Right lobe of liver (tissue), 6 donors: Measurements from ENCODE around the gene DNM3. TPM values are rescaled to one million over a fixed set of nuclear protein-coding genes. Genes with fewer than 3 reads are reported as not detected.

Experiments used
- ATAC-seq, 4 donors: fragments of 200-7000 bp; cut with Tn5 transposase; one replicate each; pipeline ENCODE4 v1.9.1; 2020; ENCODE audit warnings: mild to moderate bottlenecking in 4 of 4, moderate library complexity in 4 of 4
- DNase-seq, 3 donors: peaks; one replicate each; pipeline ENCODE4 v3.0.0-alpha.2; 2020
- H3K27ac ChIP-seq, 3 donors: fragments of 200-600 bp; one replicate each; pipeline ENCODE4 v1.8.0; 2022
- H3K27me3 ChIP-seq, 2 donors: fragments of 200-600 bp; one replicate each; pipeline ENCODE4 v1.8.0; 2022
- H3K36me3 ChIP-seq, 4 donors: fragments of 200-600 bp; sonication (generic) in 1 of 4; one replicate each; pipeline versions ENCODE4 v1.5.1 to v1.8.0; 2017 to 2022; ENCODE audit warnings: control low read depth in 1 of 4
- H3K4me1 ChIP-seq, 4 donors: fragments of 200-600 bp; sonication (generic) in 1 of 4; one replicate each; pipeline versions ENCODE4 v1.5.1 to v1.8.0; 2017 to 2022; ENCODE audit warnings: control low read depth in 1 of 4
- H3K4me3 ChIP-seq, 3 donors: fragments of 200-600 bp; one replicate each; pipeline ENCODE4 v1.8.0; 2022
- H3K9me3 ChIP-seq, 4 donors: fragments of 200-600 bp; sonication (generic) in 1 of 4; one replicate each; pipeline versions ENCODE4 v1.5.1 to v1.8.0; 2017 to 2022; ENCODE audit warnings: control low read depth in 1 of 4
- POLR2A ChIP-seq: fragments of 450-650 bp; IDR thresholded peaks from one replicate; pipeline ENCODE4 v1.6.1; 2017; ENCODE audit warnings: antibody characterized with exemption, mild to moderate bottlenecking
- WGBS: methylation state at CpG from one replicate; pipeline ENCODE4 v1.1.6; 2018; ENCODE audit warnings: low coverage, low lambda C conversion rate; ENCODE audit not compliant: insufficient coverage; ENCODE audit errors: missing lambda C conversion rate; 5-methylcytosine and 5-hydroxymethylcytosine counted together
- intact Hi-C, 2 donors: fragments of 100-400 bp; cut with DNase I; formaldehyde crosslinking; loops; one replicate each; pipeline versions ENCODE4 v1.11.2 to v1.14.1; 2022
- total RNA-seq, 6 experiments: library from RNA; depleted of rRNA in 2 of 6; stranded (reverse); fragments of >200 nt in 2 of 6; fragmentation: NEBNext Ultra II Directional in 3 of 6; extraction: Animal tissue kit (Norgen Biotek cat#: 25700) in 3 of 6; gene quantifications; one replicate each; pipeline versions ENCODE4 v1.1.0 to v1.2.4, GENCODE V29; 2016 to 2023
- TF ChIP-seq, protein P1 (sequence below), 4 donors: fragments of 200-600 bp in 3 of 4; fragments of 450-650 bp in 1 of 4; IDR thresholded peaks; one replicate each; pipeline versions ENCODE4 v1.5.1 to v1.8.0; 2016 to 2022; ENCODE audit warnings: antibody characterized with exemption in 4 of 4, mild to moderate bottlenecking in 2 of 4
- donor health status: DM: no; HTN: yes; CAD: no.
- donor health status: DM: no; HTN: no; CAD: no.
- donor health status: DM: no; HTN: no; CAD: no.
- donor health status: DM: no; HTN: yes; CAD: no.
- donor health status: DM: no; HTN: yes; CAD: no.

Gene DNM3
- total RNA-seq, 6 experiments from 2014 or later: 0.29 to 0.92 (median 0.43) TPM

DNA sequence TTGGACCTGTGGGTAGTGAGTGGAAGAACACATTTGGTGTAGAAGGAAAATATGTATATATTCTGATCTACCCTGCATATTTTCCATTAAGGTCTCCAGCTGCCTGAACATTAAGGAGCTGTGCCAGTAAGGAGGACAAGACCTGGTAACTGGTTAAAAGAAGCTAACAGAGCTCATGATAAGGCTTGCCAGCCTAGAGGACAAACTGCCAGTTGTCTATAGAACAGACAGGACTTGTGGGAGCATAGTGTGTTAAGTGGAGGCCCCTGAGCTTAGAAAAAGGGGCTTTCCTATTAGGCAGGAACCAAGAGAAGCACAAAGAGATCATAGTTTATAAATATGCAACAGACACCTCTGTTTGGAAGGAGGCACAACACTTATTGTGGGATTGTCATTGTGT is 23.0 kb downstream of the DNM3 start:
- Histone ChIP-seq H3K4me1 (no peaks in the 10 kb centered on the region), H3K4me3 (no peak overlapping the region), H3K9me3 (no peaks in the 10 kb centered on the region), H3K27ac (no peak overlapping the region), H3K36me3 (no peaks in the 10 kb centered on the region), H3K27me3 (no peaks in the 10 kb centered on the region)
- DNase-seq (no peak), ATAC-seq (no peak)
- intact Hi-C loops: no loop called here
- no peak for TF ChIP-seq POLR2A
- TF ChIP-seq, protein P1, sequence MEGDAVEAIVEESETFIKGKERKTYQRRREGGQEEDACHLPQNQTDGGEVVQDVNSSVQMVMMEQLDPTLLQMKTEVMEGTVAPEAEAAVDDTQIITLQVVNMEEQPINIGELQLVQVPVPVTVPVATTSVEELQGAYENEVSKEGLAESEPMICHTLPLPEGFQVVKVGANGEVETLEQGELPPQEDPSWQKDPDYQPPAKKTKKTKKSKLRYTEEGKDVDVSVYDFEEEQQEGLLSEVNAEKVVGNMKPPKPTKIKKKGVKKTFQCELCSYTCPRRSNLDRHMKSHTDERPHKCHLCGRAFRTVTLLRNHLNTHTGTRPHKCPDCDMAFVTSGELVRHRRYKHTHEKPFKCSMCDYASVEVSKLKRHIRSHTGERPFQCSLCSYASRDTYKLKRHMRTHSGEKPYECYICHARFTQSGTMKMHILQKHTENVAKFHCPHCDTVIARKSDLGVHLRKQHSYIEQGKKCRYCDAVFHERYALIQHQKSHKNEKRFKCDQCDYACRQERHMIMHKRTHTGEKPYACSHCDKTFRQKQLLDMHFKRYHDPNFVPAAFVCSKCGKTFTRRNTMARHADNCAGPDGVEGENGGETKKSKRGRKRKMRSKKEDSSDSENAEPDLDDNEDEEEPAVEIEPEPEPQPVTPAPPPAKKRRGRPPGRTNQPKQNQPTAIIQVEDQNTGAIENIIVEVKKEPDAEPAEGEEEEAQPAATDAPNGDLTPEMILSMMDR (IDR thresholded peaks at IDR 0.05): no peak

DNA sequence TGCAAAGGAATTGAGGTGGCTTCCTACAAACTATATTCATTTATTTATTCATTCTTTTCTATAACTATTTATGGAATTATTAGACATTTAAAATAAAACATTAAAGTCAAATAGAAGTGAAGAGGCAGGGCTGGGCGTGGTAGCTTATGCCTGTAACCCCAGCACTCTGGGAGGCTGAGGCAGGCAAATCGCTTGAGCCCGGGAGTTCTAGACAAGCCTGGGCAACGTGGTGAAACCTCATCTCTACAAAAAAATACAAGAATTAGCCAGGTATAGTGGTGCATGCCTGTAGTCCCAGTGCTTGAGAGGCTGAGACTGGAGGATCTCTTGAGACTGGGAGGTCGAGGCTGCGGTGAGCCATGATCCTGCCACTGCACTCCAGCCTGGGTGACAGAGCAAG is 23.8 kb downstream of the DNM3 start:
- H3K27ac ChIP-seq: no peak overlapping the region
- ATAC-seq (no peak), DNase-seq (no peak)
- 77% methylated on average over 4 of the region's 6 CpGs for WGBS
- no peaks in the 10 kb centered on the region for H3K27me3 ChIP-seq
- H3K9me3 ChIP-seq: no peaks in the 10 kb centered on the region
- H3K4me3 ChIP-seq: no peak overlapping the region
- no peaks in the 10 kb centered on the region for H3K4me1 ChIP-seq
- TF ChIP-seq POLR2A: no peak
- TF ChIP-seq, protein P1 (IDR thresholded peaks at IDR 0.05): no peak
- intact Hi-C loops: no loop called here
- H3K36me3 ChIP-seq: no peaks in the 10 kb centered on the region

DNA sequence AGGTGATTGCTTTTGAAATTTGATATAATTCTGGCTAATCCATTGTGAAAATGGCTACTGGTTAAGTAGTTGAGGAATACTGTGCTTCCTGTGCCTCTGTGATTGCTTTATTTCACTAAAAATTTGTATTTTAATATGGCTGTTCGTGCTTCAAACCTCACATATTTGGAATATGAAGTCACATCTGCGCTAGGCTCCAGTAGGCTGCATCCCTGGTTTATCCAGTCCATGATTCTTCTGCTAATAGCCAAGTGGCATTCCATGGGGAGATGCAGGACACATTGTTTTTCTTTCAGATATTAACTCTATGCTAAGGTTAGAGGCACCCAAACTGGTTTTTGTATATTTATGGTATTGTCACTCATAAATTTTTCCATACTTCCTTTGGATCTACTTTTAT is 25.9 kb downstream of the DNM3 start:
- DNase-seq: no peak
- no peaks in the 10 kb centered on the region for H3K36me3 ChIP-seq
- H3K27ac ChIP-seq: no peak overlapping the region
- H3K9me3 ChIP-seq: no peaks in the 10 kb centered on the region
- H3K27me3 ChIP-seq: no peaks in the 10 kb centered on the region
- no peaks in the 10 kb centered on the region for H3K4me1 ChIP-seq
- H3K4me3 ChIP-seq: no peak overlapping the region
- no peak for ATAC-seq
- WGBS: 27% methylated on average over 2 of the region's 2 CpGs
- intact Hi-C loops: no loop called here
- no peak for TF ChIP-seq POLR2A
- TF ChIP-seq, protein P1 (IDR thresholded peaks at IDR 0.05): no peak

DNA sequence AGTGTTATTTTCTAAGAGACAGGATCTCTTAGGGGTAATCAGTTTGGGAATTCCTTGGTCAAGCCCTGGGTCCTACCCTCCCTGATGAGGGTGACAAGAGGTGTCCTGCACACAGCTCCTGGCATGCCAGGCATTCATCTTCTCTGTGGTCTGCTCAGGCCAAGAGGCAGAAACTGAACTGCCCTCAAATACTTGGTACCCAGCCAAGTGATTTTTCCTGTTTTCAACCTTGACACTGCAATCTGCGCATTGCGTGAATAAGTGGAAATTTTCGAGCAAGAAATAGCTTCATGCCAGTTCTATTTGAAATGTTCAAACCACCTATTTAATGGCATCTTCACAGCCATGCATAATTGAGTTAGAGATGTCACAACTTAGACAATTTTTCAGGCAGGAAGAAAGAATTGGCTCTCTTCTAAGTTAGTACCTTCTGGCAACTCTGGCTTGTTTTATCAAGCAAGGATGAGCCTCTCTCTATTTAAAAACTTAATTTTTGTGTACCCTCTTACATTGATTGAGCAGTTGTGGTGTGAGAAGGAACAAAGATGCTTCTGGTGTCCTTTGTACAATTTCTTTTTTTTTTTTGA is 27.0 kb downstream of the DNM3 start:
- whole genome bisulfite sequencing: 36% methylated on average over 3 of the region's 3 CpGs
- no peak overlapping the region for H3K27ac ChIP-seq
- intact Hi-C loops: no loop called here
- ATAC-seq: peak in 2 of 4 donors; percentile 28 to 47
- no peak for DNase-seq
- no peaks in the 10 kb centered on the region for H3K9me3 ChIP-seq
- TF ChIP-seq, protein P1 (IDR thresholded peaks at IDR 0.05): no peak
- TF ChIP-seq POLR2A: no peak
- no peaks in the 10 kb centered on the region for H3K4me1 ChIP-seq
- no peaks in the 10 kb centered on the region for H3K36me3 ChIP-seq
- no peak overlapping the region for H3K4me3 ChIP-seq
- no peaks in the 10 kb centered on the region for H3K27me3 ChIP-seq

DNA sequence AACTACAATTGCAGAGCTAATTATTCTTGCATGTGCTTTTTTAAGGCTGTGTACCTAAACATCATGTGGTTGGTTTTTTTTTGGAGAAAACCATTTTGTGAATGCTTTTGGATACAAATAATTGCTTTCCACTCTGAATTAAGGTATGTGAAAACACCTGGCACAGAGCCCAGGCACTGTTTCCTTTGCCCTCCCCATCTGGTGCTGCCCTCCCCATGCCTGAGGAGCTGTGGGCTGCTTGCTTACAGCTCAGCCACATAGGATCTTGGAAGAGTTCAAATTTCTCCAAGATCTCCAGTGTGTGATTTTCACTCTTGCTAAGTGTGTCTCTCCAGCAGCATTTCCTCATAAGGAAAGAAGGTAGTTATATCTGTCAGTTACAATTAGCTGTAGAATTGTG is 27.8 kb downstream of the DNM3 start:
- H3K9me3 ChIP-seq: no peaks in the 10 kb centered on the region
- no peak overlapping the region for H3K27ac ChIP-seq
- DNase-seq: no peak

More for the DNA sequence above, 27.8 kb downstream of the DNM3 start:
- no peak for TF ChIP-seq POLR2A
- TF ChIP-seq, protein P1 (IDR thresholded peaks at IDR 0.05): no peak
- no peak for ATAC-seq
- no peak overlapping the region for H3K4me3 ChIP-seq
- H3K4me1 ChIP-seq: no peaks in the 10 kb centered on the region
- H3K27me3 ChIP-seq: no peaks in the 10 kb centered on the region
- intact Hi-C loops: no loop called here
- no peaks in the 10 kb centered on the region for H3K36me3 ChIP-seq
